NB4 (cell line): ENCODE results near the gene PLEKHG3.

Source experiments
- DNase-seq: peaks from one replicate; pipeline ENCODE4 v3.0.0; 2010; ENCODE audit warnings: low read depth
- H3K4me3 ChIP-seq: one replicate; pipeline ENCODE4 v1.5.1; 2011; ENCODE audit warnings: mild to moderate bottlenecking, low read depth, low read length, moderate library complexity
- CTCF ChIP-seq: IDR thresholded peaks from one replicate; pipeline ENCODE4 v1.5.1; 2012; ENCODE audit warnings: low read depth, low read length
- MAX ChIP-seq: IDR thresholded peaks from 2 replicates; pipeline ENCODE4 v1.6.1; 2011; ENCODE audit warnings: low read depth, low read length
- MYC ChIP-seq: IDR thresholded peaks from 2 replicates; pipeline ENCODE4 v1.6.1; 2011; ENCODE audit warnings: low read depth, low read length
- POLR2A ChIP-seq: IDR thresholded peaks from 2 replicates; pipeline ENCODE4 v1.6.1; 2011; ENCODE audit warnings: mild to moderate bottlenecking; ENCODE audit not compliant: insufficient read length; ENCODE audit errors: extremely low read depth

PLEKHG3 gene

GRCh38 chr14:64775081-64775777 lies 71.0 kb downstream of the PLEKHG3 start:
- DNase-seq = no peak
- no peak overlapping the region for H3K4me3 ChIP-seq
- TF ChIP-seq POLR2A (no peak), MYC (no peak), CTCF (no peak), MAX (no peak)

GRCh38 chr14:64777461-64777860 lies 73.2 kb downstream of the PLEKHG3 start:
- no peak for DNase-seq
- H3K4me3 ChIP-seq = no peak overlapping the region
- TF ChIP-seq MYC (no peak), CTCF (no peak), POLR2A (no peak), MAX (no peak)

GRCh38 chr14:64778104-64778754 lies 74.0 kb downstream of the PLEKHG3 start:
- TF ChIP-seq CTCF = no peak
- TF ChIP-seq MAX = no peak
- no peak for TF ChIP-seq MYC
- no peak for TF ChIP-seq POLR2A

GRCh38 chr14:64779472-64779871 lies 75.2 kb downstream of the PLEKHG3 start:
- no peak overlapping the region for H3K4me3 ChIP-seq
- no peak for DNase-seq
- no peak for TF ChIP-seq POLR2A
- TF ChIP-seq MYC = no peak
- TF ChIP-seq MAX = no peak
- no peak for TF ChIP-seq CTCF

More at GRCh38 chr14:64778104-64778754, 74.0 kb downstream of the PLEKHG3 start:
- no peak overlapping the region for H3K4me3 ChIP-seq
- no peak for DNase-seq

GRCh38 chr14:64782196-64782595 lies 78.0 kb downstream of the PLEKHG3 start:
- DNase-seq = no peak
- TF ChIP-seq CTCF = no peak
- H3K4me3 ChIP-seq = no peak overlapping the region

- H3K4me3 ChIP-seq = no peak overlapping the region
- TF ChIP-seq CTCF (no peak), MYC (no peak), POLR2A (no peak), MAX (no peak)
- no peak for DNase-seq
Measured at GRCh38 chr14:64784006-64784405, 79.8 kb downstream of the PLEKHG3 start.
